ENCODE measurements around the gene SEMA5B.
A peak's percentile ranks its signal among the peaks of the same experiment; 100 is the strongest.

Gene SEMA5B

DNA sequence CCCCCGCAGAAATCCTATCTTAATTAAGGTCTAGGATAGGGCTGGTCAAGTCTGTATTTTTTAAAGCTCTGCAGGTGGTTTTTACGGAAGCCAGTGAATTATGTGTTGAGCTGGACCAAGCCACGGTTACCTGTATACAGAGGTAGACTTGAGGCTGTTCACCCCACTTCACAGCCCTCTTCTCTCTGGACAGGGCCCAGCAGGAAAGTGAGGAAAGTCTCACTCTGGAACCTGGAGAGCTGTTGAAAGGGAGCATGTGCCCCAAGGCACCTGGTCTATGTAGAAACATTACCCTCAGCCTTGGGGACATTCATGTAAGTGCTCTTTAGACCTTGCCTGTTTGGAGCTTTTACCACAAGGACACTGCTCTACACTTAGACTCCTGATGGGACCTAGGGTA lies 6.9 kb downstream of the SEMA5B start:
- H3K27me3 Mint-ChIP-seq, result peaks cover 74% of the 10 kb centered on the region
- no peak overlapping the region for H3K27ac Mint-ChIP-seq
- H3K9me3 Mint-ChIP-seq, result no peaks in the 10 kb centered on the region
- H3K4me1 Mint-ChIP-seq, result peaks cover under 1% of the 10 kb centered on the region
- DNase-seq (no peak), ATAC-seq (no peak)
- no peak overlapping the region for H3K4me3 Mint-ChIP-seq

DNA sequence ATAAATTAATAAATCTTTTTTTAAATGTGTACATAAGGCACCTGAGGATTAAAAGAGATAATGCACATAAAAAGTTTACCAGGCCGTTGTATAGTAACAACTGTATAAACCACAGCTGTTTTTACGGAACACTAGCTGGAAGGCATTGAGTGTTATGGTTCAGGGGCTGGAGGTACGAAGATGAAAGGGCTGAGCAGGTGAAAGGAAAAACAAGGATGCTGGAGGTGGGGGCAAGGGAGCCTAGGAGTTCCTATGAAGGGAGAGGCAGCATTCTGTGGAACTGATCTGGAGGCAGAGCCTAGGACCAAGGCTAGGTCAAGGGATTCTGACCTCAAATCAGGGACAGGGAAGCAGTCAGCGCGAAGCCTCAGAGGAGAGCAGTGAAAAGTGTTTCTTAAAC lies 8.0 kb downstream of the SEMA5B start:
- no peak overlapping the region for H3K27ac Mint-ChIP-seq
- ATAC-seq (no peak), DNase-seq (no peak)
- H3K4me1 Mint-ChIP-seq, result no peaks in the 10 kb centered on the region
- peaks cover 72% of the 10 kb centered on the region for H3K27me3 Mint-ChIP-seq
- H3K4me3 Mint-ChIP-seq, result no peak overlapping the region
- H3K9me3 Mint-ChIP-seq, result no peaks in the 10 kb centered on the region

DNA sequence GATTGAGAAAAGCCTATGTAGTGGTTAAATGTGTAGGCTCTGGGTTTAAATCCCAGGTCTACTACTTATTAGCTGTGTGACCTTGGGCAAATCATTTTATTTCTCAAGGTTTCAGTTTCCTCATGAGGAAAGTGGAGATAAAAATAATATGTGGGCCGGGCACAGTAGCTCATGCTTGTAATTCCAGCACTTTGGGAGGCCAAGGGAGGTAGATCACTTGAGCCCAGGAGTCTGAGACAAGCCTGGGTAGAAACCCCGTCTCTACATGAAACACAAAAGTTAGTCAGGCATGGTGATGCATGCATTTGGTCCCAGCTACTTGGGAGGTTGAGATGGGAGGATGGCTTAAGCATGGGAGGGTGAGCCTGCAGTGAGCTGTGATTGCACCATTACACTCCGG lies 8.4 kb downstream of the SEMA5B start:
- H3K4me3 Mint-ChIP-seq, result no peak overlapping the region
- H3K27ac Mint-ChIP-seq, result no peak overlapping the region

DNA sequence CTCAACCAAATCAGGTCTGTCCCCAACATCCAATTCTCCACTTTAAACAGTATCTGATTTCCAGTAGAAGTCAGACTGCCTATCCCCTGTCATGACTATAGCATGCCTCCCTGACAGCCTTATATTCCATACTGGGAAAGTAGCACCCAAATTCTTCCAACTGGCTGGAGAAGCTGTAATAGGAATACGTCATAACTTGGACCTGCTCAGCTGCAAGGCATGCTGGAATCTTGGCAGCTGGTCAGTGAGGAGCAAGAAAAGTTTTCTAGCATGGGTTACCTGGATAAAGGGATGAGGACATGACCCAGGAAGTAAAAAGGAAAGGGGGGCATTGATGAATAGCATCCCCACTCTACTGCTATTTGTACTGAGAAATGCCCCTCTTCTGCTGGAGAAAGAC lies 8.9 kb downstream of the SEMA5B start:
- Mint-ChIP-seq H3K27me3 (peaks cover 70% of the 10 kb centered on the region), H3K9me3 (no peaks in the 10 kb centered on the region), H3K4me1 (no peaks in the 10 kb centered on the region), H3K4me3 (no peak overlapping the region), H3K27ac (no peak overlapping the region)
- DNase-seq (no peak), ATAC-seq (no peak)

More for the DNA sequence above, 8.4 kb downstream of the SEMA5B start:
- DNase-seq (no peak), ATAC-seq (no peak)
- Mint-ChIP-seq H3K4me1 (no peaks in the 10 kb centered on the region), H3K9me3 (no peaks in the 10 kb centered on the region), H3K27me3 (peaks cover 70% of the 10 kb centered on the region)

DNA sequence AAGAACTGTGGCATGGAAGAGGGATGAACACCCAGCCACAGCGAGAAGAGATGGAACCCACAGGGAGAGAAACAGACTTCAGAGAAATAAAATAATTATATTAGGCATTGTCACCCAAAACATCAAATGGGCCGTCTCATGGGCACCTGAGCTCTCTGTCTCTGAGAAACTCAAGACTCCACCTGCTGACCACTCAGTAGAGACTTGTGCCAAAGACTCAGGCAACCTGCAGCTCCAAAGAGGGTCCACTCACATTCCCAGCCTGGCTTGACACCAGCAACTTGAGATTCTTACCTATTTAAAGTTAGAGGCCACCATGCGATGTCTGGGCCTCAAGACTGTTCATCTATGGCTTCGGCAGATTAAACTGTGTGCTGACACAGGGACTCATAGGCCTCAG lies 12.0 kb downstream of the SEMA5B start:
- H3K4me1 Mint-ChIP-seq, result no peaks in the 10 kb centered on the region
- H3K27ac Mint-ChIP-seq, result no peak overlapping the region
- H3K27me3 Mint-ChIP-seq, result peaks cover 49% of the 10 kb centered on the region
- H3K9me3 Mint-ChIP-seq, result no peaks in the 10 kb centered on the region
- no peak overlapping the region for H3K4me3 Mint-ChIP-seq
- no peak for ATAC-seq
- no peak for DNase-seq

DNA sequence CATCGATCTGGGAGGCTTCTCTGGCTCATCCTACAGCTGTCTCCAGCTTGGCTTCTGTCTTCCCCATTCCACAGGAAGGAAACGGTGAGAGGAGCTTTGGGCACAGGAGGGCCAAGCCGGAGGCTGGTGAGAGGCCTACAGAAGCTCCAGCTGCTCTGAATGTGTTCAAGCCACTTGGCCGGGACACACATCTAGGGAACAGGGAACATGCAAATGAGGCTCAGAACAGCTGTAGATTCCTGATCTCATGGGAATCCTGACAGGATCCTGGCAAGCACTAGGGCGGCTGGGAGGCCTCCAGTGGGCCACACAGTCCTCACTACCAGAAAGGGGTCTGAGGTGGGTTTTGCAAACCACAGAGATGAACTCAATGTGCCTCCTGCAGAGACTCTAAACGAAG lies 13.7 kb downstream of the SEMA5B start:
- DNase-seq, result no peak
- no peaks in the 10 kb centered on the region for H3K9me3 Mint-ChIP-seq
- no peak overlapping the region for H3K4me3 Mint-ChIP-seq
- H3K4me1 Mint-ChIP-seq, result no peaks in the 10 kb centered on the region
- H3K27me3 Mint-ChIP-seq, result peaks cover 52% of the 10 kb centered on the region
- H3K27ac Mint-ChIP-seq, result no peak overlapping the region
- ATAC-seq, result no peak

DNA sequence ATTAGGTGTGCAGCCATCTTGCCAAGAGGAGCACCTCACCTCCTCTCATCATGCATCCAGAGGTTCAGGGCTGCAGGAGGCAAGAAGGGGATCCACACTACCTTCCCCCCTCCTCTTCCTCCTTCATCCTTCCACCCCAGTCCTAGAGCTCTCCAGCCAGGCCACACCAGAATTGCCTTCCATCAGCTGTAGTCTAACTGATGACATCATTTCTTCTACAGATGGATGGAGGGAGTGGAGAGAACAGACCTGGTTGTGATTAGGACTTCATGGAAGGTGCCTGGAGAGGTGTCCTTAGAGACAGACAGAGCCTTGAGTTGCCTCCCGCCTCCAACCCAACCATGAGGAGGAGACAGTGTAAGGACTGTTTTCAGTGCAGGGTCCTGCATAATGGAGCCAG lies 14.9 kb downstream of the SEMA5B start:
- no peaks in the 10 kb centered on the region for H3K4me1 Mint-ChIP-seq
- no peak overlapping the region for H3K27ac Mint-ChIP-seq
- DNase-seq (no peak), ATAC-seq (no peak)
- H3K27me3 Mint-ChIP-seq, result peaks cover 55% of the 10 kb centered on the region
- H3K9me3 Mint-ChIP-seq, result no peaks in the 10 kb centered on the region
- H3K4me3 Mint-ChIP-seq, result no peak overlapping the region

DNA sequence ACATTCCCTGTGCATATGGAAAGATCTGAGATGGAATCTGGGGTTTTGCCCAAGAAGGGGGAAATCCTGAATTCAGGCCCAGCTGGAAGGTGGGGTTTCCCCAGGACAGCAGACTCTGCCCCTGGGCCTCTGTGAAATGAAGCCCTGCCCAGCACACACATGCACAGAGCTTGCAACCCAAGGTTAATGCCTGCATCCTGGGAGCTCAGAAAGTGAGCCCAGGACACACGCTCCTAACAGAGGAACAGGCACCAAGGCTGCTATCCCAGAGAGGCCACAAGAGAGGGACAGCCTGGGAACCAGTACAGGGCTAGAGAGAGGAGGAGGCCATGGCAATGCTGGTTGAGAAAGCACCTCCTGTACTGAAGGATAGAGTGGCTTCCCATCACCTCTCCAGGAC lies 16.1 kb downstream of the SEMA5B start:
- ATAC-seq (no peak), DNase-seq (no peak)
- Mint-ChIP-seq H3K9me3 (no peaks in the 10 kb centered on the region), H3K4me1 (peaks cover 8% of the 10 kb centered on the region), H3K27ac (no peak overlapping the region), H3K4me3 (no peak overlapping the region), H3K27me3 (peaks cover 65% of the 10 kb centered on the region)

DNA sequence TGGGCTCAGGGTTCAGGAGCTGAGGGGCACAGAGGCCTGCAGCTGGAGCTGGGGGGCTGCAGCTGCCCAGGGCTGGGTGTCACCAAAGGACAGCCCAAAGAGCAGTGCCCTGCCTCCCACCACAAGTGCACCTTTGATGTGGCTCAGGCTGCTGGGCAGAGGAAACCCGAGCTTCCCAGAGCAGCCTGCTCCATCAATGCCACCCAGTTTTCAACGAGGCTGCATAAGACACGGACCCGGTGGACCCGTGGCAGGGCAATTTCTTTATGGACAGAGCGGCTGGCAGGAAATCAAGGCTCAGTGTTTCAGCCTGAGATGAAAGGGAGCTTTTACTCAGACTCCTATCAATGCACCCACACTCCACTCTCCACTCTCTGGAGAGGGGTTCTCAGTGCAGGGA lies 18.7 kb downstream of the SEMA5B start:
- no peak for DNase-seq
- Mint-ChIP-seq H3K4me3 (no peak overlapping the region), H3K27ac (no peak overlapping the region), H3K27me3 (peaks cover 66% of the 10 kb centered on the region), H3K4me1 (peaks cover 8% of the 10 kb centered on the region), H3K9me3 (no peaks in the 10 kb centered on the region)
- ATAC-seq, result no peak

DNA sequence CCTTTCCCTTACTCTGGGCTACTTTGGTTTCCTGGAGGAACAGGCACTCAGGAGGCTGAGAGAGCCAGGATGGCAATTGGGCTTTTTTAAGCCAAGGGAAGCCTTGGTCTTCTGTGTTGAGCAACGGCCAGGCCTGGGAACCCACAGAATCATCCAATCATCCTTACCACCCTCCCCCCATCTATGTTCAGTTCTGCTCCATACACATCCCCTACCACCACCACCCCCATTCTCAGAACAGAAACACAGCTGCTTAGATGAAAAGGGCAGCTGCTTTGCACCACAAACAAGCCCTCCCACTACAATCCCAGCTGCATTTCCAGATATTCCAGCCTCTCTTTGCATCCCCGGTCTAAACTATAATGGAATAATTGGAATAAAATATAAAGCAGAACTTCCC lies 21.0 kb downstream of the SEMA5B start:
- DNase-seq (no peak), ATAC-seq (no peak)
- no peaks in the 10 kb centered on the region for H3K9me3 Mint-ChIP-seq
- peaks cover 67% of the 10 kb centered on the region for H3K27me3 Mint-ChIP-seq
- H3K4me3 Mint-ChIP-seq, result no peak overlapping the region
- H3K4me1 Mint-ChIP-seq, result peaks cover 26% of the 10 kb centered on the region
- no peak overlapping the region for H3K27ac Mint-ChIP-seq

DNA sequence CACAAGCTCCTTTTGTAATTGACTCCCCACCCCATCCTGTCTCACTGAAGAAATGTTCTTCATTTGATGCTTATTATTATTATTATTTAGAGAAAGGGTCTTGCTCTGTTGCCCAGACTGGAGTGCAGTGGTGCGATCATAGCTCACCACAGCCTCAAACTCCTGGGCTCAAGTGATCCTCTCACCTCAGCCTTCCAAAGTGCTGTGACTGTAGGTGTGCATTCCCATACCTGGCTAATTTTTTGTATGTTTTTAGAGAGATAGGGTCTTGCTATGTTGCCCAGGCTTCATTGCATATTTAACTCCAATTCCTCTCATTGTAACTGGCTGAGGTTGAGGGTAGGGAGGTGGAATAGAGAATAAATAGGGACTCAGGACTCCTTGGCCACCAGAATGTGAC lies 22.3 kb downstream of the SEMA5B start:
- DNase-seq (no peak), ATAC-seq (no peak)
- no peak overlapping the region for H3K4me3 Mint-ChIP-seq
- H3K4me1 Mint-ChIP-seq, result peaks cover 26% of the 10 kb centered on the region
- H3K27ac Mint-ChIP-seq, result no peak overlapping the region
- H3K9me3 Mint-ChIP-seq, result no peaks in the 10 kb centered on the region
- peaks cover 72% of the 10 kb centered on the region for H3K27me3 Mint-ChIP-seq

DNA sequence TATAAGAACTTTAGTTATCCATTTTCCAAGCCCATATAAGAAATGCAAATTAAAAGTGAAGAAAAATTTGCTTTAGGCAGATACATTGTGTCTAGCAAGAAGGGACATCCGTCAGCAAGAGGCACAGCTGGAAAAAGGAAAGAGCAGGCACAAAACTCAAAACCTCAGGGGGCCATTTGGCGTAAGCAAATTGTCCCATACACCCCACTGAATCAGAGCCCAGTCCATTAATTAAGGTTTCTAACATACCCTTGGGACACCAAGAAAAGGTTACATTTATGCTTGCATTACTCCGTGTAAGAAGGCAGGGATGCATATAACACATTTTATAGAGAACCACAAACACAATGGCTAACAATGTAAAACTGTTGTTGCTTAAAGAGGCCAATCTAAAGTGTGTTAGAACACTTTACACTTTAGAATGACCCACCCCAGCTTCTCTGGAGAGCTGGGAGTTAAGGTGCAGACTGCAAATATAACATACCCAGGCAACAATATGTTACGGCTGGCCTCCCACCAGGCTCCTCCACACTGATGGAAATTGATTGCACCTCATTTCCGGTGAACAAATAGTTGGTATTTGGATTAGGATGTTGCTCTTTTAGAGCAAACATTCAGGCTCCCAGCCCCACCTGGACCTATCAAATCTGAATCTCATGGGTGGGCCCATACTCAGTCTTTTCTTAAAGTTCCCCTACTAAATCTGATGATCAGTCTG lies 23.2 kb downstream of the SEMA5B start:
- no peak overlapping the region for H3K27ac Mint-ChIP-seq
- no peak for ATAC-seq

DNA sequence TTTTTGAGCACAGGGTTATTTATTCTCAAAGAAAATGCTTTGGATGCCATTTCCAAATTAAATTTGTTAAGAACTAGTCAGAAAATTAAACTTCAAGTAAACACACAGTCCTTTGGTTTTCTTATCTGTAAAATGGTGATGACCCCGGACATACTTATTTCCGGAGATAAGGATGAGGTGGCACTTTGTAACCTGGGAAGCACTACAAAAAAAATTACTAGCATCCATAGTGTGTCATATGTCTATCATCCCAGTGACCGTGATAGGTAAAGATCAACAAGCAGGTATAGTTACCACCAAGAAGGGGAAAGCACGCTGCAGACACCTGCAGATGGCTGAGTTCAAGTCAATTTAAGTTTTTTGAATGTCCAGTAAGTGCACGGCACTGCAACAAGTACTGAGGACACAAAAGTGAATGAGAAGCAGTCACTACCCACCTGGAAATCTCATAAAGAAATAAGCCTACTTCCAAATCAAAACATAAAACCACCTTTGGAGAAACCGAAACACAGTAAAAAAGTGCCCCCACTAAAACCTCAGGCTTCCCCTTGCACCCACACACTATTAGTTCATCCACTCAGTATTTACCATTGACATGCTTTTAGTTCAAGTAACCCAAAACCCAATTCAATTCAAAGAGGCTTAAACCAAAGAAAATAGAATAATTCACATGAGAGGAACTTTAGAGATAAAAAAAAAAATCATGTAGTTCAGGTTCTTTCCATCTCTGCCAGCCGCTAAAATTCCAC lies 24.6 kb downstream of the SEMA5B start:
- no peaks in the 10 kb centered on the region for H3K9me3 Mint-ChIP-seq
- peaks cover 62% of the 10 kb centered on the region for H3K27me3 Mint-ChIP-seq
- ATAC-seq (peak; percentile 82), DNase-seq (no peak)
- no peak overlapping the region for H3K27ac Mint-ChIP-seq
- peaks cover 26% of the 10 kb centered on the region for H3K4me1 Mint-ChIP-seq
- H3K4me3 Mint-ChIP-seq, result peak overlapping the region in 1 of 2 donors; percentile 12

More for the DNA sequence above, 23.2 kb downstream of the SEMA5B start:
- Mint-ChIP-seq H3K27me3 (peaks cover 72% of the 10 kb centered on the region), H3K9me3 (no peaks in the 10 kb centered on the region), H3K4me3 (no peak overlapping the region), H3K4me1 (peaks cover 26% of the 10 kb centered on the region)
- no peak for DNase-seq

DNA sequence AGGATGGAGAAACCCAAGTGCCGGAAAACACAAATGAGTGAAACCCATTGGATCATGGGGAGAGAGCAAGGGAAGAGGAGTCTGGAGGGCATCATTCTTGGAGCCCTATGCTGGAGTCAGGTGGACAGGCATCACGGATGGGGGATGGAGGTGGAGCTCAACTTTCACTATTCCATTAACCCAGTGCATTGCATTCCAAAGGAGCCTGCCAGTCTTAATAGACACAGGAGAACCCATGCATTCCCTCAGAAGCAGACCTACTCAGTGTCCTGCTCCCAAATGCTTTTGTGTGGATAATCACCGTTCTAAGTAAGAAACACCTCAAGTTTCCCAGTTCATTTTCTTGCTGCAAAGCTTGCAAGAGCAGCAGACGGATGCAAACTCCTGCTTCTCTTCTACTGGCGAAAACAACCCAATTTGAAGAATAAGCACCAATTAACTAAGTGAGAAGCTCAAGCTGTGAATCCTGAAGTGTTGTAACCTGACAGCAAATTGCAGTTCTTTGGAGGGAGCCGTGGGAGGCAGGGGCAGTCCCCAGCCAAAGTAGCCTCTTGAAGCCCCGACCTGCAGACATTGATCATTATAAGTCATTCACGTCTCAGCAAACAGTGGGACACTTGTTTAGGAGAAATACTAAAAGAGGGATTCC lies 25.3 kb downstream of the SEMA5B start:
- Mint-ChIP-seq H3K27ac (peak overlapping the region in 1 of 2 donors; percentile 16), H3K4me1 (peaks cover 25% of the 10 kb centered on the region), H3K4me3 (no peak overlapping the region), H3K9me3 (no peaks in the 10 kb centered on the region), H3K27me3 (peaks cover 66% of the 10 kb centered on the region)
- DNase-seq, result no peak
- no peak for ATAC-seq

DNA sequence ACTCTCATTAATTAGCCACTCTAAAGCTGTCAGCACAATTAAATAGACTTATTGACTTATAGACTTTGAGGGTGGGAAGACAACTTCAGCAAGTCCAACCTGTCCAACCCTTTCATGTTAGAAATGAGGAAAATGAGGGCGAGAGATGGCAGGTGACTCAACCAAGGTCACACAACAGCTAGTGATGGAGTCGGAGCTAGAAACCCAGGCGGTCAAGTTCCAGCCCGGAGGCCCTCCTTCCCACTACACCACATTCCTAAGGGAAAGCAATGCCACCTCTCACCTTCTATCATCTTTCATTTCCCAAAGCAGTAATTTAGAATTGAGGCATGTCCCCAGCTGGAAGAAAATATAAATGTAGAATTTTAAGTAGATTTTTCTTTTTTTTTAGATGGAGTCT lies 28.7 kb downstream of the SEMA5B start:
- H3K4me1 Mint-ChIP-seq, result peaks cover 18% of the 10 kb centered on the region
- ATAC-seq, result no peak
- DNase-seq, result no peak
- H3K9me3 Mint-ChIP-seq, result no peaks in the 10 kb centered on the region
- H3K4me3 Mint-ChIP-seq, result no peak overlapping the region
- peaks cover 71% of the 10 kb centered on the region for H3K27me3 Mint-ChIP-seq
- H3K27ac Mint-ChIP-seq, result no peak overlapping the region

DNA sequence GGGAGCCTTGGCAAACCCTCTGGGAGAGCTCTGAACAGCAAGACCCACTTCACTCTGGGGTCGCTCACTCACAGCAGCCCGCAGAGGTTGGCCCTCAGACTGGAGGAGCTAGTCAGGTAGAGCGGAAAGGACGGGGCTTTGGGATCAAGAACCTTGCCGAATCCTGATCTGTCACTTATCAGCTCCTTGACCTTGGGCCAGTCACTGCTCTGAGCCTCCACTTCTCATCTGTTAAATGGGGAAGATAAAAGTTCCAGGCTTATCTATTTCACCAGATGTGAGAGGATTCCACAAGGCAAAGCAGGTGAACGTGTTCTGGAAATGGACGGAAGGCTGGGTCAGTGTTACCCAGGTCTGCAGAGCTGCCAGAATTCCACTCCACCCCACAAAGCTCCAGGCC lies 29.4 kb downstream of the SEMA5B start:
- DNase-seq (no peak), ATAC-seq (no peak)
- Mint-ChIP-seq H3K27ac (peak overlapping the region in 1 of 2 donors; percentile 89), H3K4me1 (peaks cover 15% of the 10 kb centered on the region), H3K9me3 (no peaks in the 10 kb centered on the region), H3K4me3 (no peak overlapping the region), H3K27me3 (peaks cover 78% of the 10 kb centered on the region)

Data from stimulated activated naive CD8-positive, alpha-beta T cell treated with anti-CD3 and anti-CD28 coated beads, Interleukin-15, amount 100 ng/mL, for 72 hours (primary cell).